Neuronal stem cell (in vitro differentiated cells): ENCODE results near the gene UBXN7.

Experiments used
- DNase-seq: peaks from one replicate; pipeline ENCODE4 v3.0.0-alpha.2; 2013; ENCODE audit warnings: low spot score
- H2AFZ ChIP-seq: one replicate; pipeline ENCODE4 v1.6.1; 2013; ENCODE audit warnings: mild to moderate bottlenecking, low read length, inconsistent platforms
- H2AK5ac ChIP-seq: 2 replicates; pipeline ENCODE4 v1.6.1; 2013; ENCODE audit warnings: low read depth, mild to moderate bottlenecking, inconsistent platforms, low read length, moderate library complexity, mixed read lengths
- H2BK120ac ChIP-seq: 2 replicates; pipeline ENCODE4 v1.6.1; 2013; ENCODE audit warnings: low read depth, mild to moderate bottlenecking, inconsistent platforms, low read length, moderate library complexity, mixed read lengths
- H2BK12ac ChIP-seq: one replicate; pipeline ENCODE4 v1.6.1; 2013; ENCODE audit warnings: low read length, inconsistent platforms
- H2BK15ac ChIP-seq: 2 replicates; pipeline ENCODE4 v1.6.1; 2013; ENCODE audit warnings: mild to moderate bottlenecking, low read length, inconsistent platforms, mixed read lengths
- H2BK5ac ChIP-seq: one replicate; pipeline ENCODE4 v1.6.1; 2013; ENCODE audit warnings: inconsistent platforms, mild to moderate bottlenecking, low read length, moderate library complexity
- H3K14ac ChIP-seq: one replicate; pipeline ENCODE4 v1.6.1; 2013; ENCODE audit warnings: low read length, inconsistent platforms
- H3K18ac ChIP-seq: 2 replicates; pipeline ENCODE4 v1.6.1; 2013; ENCODE audit warnings: low read length, inconsistent platforms
- H3K23ac ChIP-seq: 2 replicates; pipeline ENCODE4 v1.6.1; 2013; ENCODE audit warnings: low read depth, mild to moderate bottlenecking, mixed read lengths, low read length, inconsistent platforms; ENCODE audit not compliant: poor library complexity
- H3K27ac ChIP-seq: replicated peaks from 3 replicates; pipeline ENCODE4 v1.5.1; 2013; ENCODE audit warnings: low read length, inconsistent platforms
- H3K27me3 ChIP-seq, 3 experiments: 2 replicates each; pipeline ENCODE4 v1.6.1; 2013; ENCODE audit warnings: low read length in 3 of 3, mild to moderate bottlenecking in 2 of 3, inconsistent platforms in 1 of 3, low read depth in 1 of 3, mixed read lengths in 1 of 3, moderate library complexity in 1 of 3; ENCODE audit not compliant: control insufficient read depth in 3 of 3, insufficient read depth in 3 of 3
- H3K36me3 ChIP-seq, 2 donors: replicated peaks in 1 of 2; 2 replicates each; pipeline ENCODE4 v1.6.1; 2013; ENCODE audit warnings: low read length in 2 of 2; ENCODE audit not compliant: control insufficient read depth in 2 of 2, insufficient read depth in 2 of 2
- H3K4ac ChIP-seq: 2 replicates; pipeline ENCODE4 v1.6.1; 2013; ENCODE audit warnings: inconsistent platforms, mild to moderate bottlenecking, low read length, moderate library complexity
- H3K4me1 ChIP-seq, 2 donors: 1 replicate in 1 of 2; 2 replicates in 1 of 2; pipeline ENCODE4 v1.6.1; 2013; ENCODE audit warnings: low read length in 2 of 2, low read depth in 1 of 2; ENCODE audit not compliant: control insufficient read depth in 2 of 2, insufficient read depth in 1 of 2
- H3K4me2 ChIP-seq: one replicate; pipeline ENCODE4 v1.6.1; 2013; ENCODE audit warnings: mild to moderate bottlenecking, low read length, inconsistent platforms; ENCODE audit not compliant: insufficient read depth, poor library complexity, severe bottlenecking
- H3K4me3 ChIP-seq, 2 donors: 2 replicates each; pipeline ENCODE4 v1.5.1; 2013; ENCODE audit warnings: low read length in 2 of 2, mild to moderate bottlenecking in 2 of 2, inconsistent platforms in 1 of 2, moderate library complexity in 1 of 2
- H3K79me1 ChIP-seq: one replicate; pipeline ENCODE4 v1.6.1; 2013; ENCODE audit warnings: low read depth, mild to moderate bottlenecking, inconsistent platforms, low read length, moderate library complexity
- H3K9ac ChIP-seq: one replicate; pipeline ENCODE4 v1.6.1; 2013; ENCODE audit warnings: mild to moderate bottlenecking, low read depth, low read length, inconsistent platforms; ENCODE audit not compliant: poor library complexity
- H3K9me3 ChIP-seq, 2 donors: replicated peaks in 1 of 2; 2 replicates each; pipeline versions ENCODE3 to v1.6.1; 2013; ENCODE audit warnings: low read length in 2 of 2, mild to moderate bottlenecking in 2 of 2, inconsistent platforms in 1 of 2, low read depth in 1 of 2, mixed read lengths in 1 of 2, moderate library complexity in 1 of 2; ENCODE audit not compliant: control insufficient read depth in 2 of 2, insufficient read depth in 1 of 2
- H4K8ac ChIP-seq: one replicate; pipeline ENCODE4 v1.6.1; 2013; ENCODE audit warnings: low read depth, mild to moderate bottlenecking, inconsistent platforms, low read length, moderate library complexity
- H4K91ac ChIP-seq: one replicate; pipeline ENCODE4 v1.6.1; 2013; ENCODE audit warnings: low read length, low read depth, mild to moderate bottlenecking, inconsistent platforms; ENCODE audit not compliant: poor library complexity
- WGBS, 2 donors: extraction: QIAGEN DNeasy Blood & Tissue Kit; methylation state at CpG; one replicate each; pipeline ENCODE4 v1.1.7; 2013; ENCODE audit warnings: missing lambda C conversion rate in 2 of 2, mixed read lengths in 1 of 2; ENCODE audit not compliant: insufficient read length in 2 of 2, insufficient replicate concordance in 1 of 2; ENCODE audit errors: extremely low coverage in 2 of 2; 5-methylcytosine and 5-hydroxymethylcytosine counted together

Gene UBXN7

DNA sequence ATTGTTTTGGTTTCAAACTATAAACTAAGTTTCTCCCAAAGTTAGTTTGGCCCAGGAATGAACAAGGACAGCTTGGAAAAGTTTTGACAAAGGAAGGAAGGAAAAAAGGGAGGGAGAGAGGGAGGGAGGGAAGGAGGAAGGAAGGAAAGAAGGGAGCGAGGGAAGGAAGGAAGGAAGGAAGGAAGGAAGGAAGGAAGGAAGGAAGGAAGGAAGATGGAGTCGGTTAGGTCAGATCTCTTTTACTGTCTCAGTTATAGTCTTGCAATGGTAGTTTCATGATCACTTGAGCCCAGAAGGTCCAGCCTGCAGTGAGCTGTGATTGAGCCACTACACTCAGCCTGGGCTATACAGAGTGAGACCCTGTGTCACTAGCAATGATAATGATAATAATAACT is 12.3 kb upstream of the UBXN7 start:
- Histone ChIP-seq H3K9ac (no peak overlapping the region), H2AK5ac (no peak overlapping the region), H4K91ac (no peak overlapping the region), H3K36me3 (no peaks in the 10 kb centered on the region), H3K4ac (no peak overlapping the region), H2BK15ac (no peak overlapping the region), H2BK120ac (no peak overlapping the region), H4K8ac (no peak overlapping the region), H3K18ac (no peak overlapping the region), H2BK5ac (no peak overlapping the region), H3K27me3 (no peaks in the 10 kb centered on the region), H3K9me3 (no peaks in the 10 kb centered on the region), H3K14ac (no peak overlapping the region), H3K79me1 (no peaks in the 10 kb centered on the region), H3K27ac (no peak overlapping the region), H3K4me3 (no peak overlapping the region), H3K4me1 (peaks cover 0 to 5% of the 10 kb centered on the region in 2 donors), H3K23ac (no peak overlapping the region), H3K4me2 (no peak overlapping the region), H2BK12ac (no peak overlapping the region), H2AFZ (no peak overlapping the region)
- WGBS, 2 donors, result no CpG with 5 or more reads among the region's 2 CpGs
- no peak for DNase-seq

DNA sequence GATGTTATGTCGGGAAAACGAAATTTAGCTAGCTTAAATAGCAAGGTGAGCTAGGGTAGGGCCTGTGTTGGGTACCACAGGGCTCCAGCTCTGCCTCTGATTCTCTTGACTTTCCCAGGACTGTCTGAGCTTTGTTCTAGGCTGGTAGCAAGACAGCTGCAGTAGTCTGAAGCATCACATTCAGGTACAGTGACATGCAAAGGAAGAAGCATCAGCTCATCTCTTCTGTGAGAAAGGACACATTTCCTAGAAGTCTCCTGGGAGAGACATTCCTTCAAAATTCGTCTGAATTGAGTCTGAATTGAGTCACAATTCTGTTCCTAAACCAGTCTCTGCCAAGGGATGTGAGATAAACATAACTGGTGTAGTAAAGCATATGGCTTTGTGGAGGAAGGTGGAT is 8.5 kb upstream of the UBXN7 start:
- Histone ChIP-seq H3K4me3 (no peak overlapping the region), H2BK120ac (no peak overlapping the region), H3K4ac (no peak overlapping the region), H3K27ac (no peak overlapping the region), H3K14ac (no peak overlapping the region), H2AFZ (no peak overlapping the region), H3K9me3 (no peaks in the 10 kb centered on the region), H3K23ac (no peak overlapping the region), H2BK5ac (no peak overlapping the region), H2BK12ac (no peak overlapping the region), H3K4me1 (no peaks in the 10 kb centered on the region), H3K4me2 (no peak overlapping the region), H3K27me3 (no peaks in the 10 kb centered on the region), H3K36me3 (no peaks in the 10 kb centered on the region), H2AK5ac (no peak overlapping the region), H2BK15ac (no peak overlapping the region), H4K8ac (no peak overlapping the region), H3K79me1 (no peaks in the 10 kb centered on the region), H4K91ac (no peak overlapping the region), H3K9ac (no peak overlapping the region), H3K18ac (no peak overlapping the region)
- no CpG with 5 or more reads among the region's 3 CpGs for WGBS, 2 donors
- no peak for DNase-seq

DNA sequence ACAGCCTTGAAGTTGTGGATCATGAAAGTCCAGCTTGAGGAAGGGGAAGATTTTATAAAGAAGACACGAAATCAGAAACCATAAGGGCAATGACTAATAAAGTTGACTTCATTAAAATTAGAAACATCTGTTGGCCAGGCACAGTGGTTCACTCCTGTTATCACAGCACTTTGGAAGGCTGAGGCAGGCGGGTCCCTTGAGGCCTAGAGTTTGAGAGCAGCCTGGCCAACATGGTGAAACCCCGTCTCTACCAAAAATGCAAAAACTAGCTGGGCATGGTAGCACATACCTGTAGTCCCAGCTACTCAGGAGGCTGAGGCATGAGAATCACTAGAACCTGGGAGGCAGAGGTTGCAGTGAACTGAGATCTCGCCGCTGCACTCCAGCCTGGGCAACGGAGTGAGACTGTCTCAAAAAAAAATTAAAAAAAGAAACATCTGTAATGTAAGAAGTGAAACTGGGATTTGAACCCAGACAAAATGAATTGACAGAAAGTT is 7.9 kb upstream of the UBXN7 start:
- H3K36me3 ChIP-seq, result no peaks in the 10 kb centered on the region
- no peak overlapping the region for H3K23ac ChIP-seq
- no peaks in the 10 kb centered on the region for H3K27me3 ChIP-seq
- DNase-seq, result no peak
- no peak overlapping the region for H3K4me3 ChIP-seq
- no peak overlapping the region for H2BK5ac ChIP-seq
- no peak overlapping the region for H2BK15ac ChIP-seq
- H2BK120ac ChIP-seq, result no peak overlapping the region
- no peak overlapping the region for H4K8ac ChIP-seq
- H3K9me3 ChIP-seq, result no peaks in the 10 kb centered on the region
- H3K4me2 ChIP-seq, result no peak overlapping the region
- H2AFZ ChIP-seq, result no peak overlapping the region
- no peak overlapping the region for H4K91ac ChIP-seq
- no peak overlapping the region for H2BK12ac ChIP-seq
- no peak overlapping the region for H3K9ac ChIP-seq
- no peaks in the 10 kb centered on the region for H3K79me1 ChIP-seq
- no peaks in the 10 kb centered on the region for H3K4me1 ChIP-seq
- no peak overlapping the region for H3K14ac ChIP-seq
- H3K18ac ChIP-seq, result no peak overlapping the region
- H3K27ac ChIP-seq, result no peak overlapping the region
- no peak overlapping the region for H2AK5ac ChIP-seq
- WGBS, 2 donors, result no CpG with 5 or more reads among the region's 6 CpGs
- no peak overlapping the region for H3K4ac ChIP-seq

DNA sequence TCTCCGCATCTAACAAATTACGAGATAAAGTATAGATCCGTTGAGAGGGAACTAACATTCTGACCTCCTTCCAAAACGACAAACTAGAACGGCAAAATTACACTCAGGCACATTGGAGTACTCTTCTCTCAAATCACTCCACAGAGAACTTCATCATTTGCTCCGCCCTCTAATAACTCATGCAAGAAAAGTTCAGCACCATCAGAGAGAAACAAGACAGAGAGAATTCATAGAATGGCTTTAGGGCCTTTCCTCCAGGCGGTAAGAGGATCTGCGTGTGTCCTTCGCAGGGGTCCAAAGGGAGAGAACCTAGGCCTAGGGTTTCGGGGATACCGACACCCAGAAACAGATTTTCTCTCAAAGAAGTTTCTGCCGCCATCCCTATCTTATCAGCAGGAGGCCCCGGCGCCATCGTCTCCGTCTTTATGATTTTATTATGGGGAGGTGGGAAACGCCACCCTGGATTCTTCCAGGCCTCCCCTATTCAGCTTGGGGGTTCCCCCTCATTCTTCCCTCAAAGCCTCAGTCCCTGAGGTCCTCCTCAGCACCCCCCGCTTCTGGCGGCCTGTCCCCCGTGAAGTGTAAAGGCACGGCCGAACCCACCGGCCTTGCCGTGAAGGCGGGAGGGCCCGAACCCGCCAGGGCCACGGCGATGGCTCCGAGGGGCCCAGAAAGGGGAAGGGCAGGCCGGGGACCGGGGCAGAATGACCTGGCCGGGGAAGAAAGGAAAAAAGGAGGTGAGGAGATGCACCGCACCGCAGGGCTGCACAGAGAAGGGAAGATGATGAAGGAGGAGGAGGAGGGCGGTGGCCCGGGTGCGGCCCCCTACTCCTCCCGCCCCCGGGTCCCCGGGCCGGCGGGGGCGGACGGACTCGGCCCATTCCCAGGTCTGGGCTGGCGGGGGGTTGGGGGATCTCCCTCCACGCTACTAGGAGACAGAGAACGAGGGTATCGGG is 768 bp downstream of the UBXN7 start:
- peak; percentile 5 for DNase-seq
- H3K23ac ChIP-seq, result peak overlapping the region; percentile 91

More for the DNA sequence above, 768 bp downstream of the UBXN7 start:
- Histone ChIP-seq H3K27me3 (no peaks in the 10 kb centered on the region), H2BK120ac (peak overlapping the region; percentile 76), H3K9me3 (peaks cover 0 to 7% of the 10 kb centered on the region in 2 donors), H2AK5ac (peak overlapping the region; percentile 85), H3K4ac (no peak overlapping the region), H3K4me2 (peak overlapping the region; percentile 56), H4K8ac (peak overlapping the region; percentile 65), H3K18ac (peak overlapping the region; percentile 97), H4K91ac (peak overlapping the region; percentile 30), H3K4me3 (peak overlapping the region; percentile 92 to 98), H3K27ac (peak overlapping the region; percentile 91), H2BK5ac (peak overlapping the region; percentile 99), H2BK15ac (peak overlapping the region; percentile 58), H2BK12ac (no peak overlapping the region), H3K36me3 (peaks cover 5 to 28% of the 10 kb centered on the region in 2 donors), H3K14ac (no peak overlapping the region), H3K79me1 (peaks cover 7% of the 10 kb centered on the region), H3K4me1 (peaks cover 3 to 4% of the 10 kb centered on the region in 2 donors), H3K9ac (peak overlapping the region; percentile 95), H2AFZ (peak overlapping the region; percentile 94)
- WGBS, 2 donors, result no CpG with 5 or more reads among the region's 50 CpGs
